Measurements from ENCODE around the gene TSPAN5. TPM values are rescaled to one million over a fixed set of nuclear protein-coding genes. Genes with fewer than 3 reads are reported as not detected.

The TSPAN5 gene
- total RNA-seq, 1 experiment from 2014 or later: 18.5 TPM

DNA sequence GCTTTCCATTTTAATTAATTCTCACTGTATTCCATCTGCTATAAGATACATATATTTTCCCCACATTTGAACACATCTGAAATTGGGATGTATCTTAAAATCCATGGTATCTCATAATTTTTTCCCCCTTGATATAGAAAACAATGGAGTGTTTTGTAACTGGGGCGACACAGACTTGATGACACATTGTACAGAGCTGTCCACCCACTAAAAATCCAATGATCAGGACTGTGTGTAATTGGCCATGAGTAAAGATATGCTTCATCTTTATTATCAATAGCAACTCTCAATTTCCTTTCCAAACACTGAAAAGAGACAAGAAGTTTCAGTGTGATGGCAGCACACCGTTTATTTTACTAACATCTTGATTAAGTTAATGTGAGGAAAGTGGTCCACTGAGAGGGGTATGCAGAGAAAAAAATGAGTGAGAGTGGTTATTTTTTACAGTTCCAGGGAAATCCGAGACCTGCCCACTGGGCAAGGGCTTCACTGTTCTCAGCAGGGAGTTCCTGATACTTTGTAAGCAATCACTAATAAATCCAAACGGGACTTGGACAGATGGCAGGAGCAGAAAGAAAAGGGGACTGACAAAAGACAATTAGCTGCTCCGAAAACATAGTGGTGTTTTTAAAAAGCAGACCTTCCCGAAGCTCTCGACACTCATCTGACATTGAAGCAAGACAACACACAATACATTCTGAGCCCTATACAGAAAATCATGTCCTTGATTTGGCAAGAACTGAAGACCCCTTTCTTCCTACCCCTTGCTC lies 149.4 kb downstream of the TSPAN5 start:
- no peak for DNase-seq (ENCODE audit: unreplicated experiment)
- Mint-ChIP-seq H3K9me3 (ENCODE audit: unreplicated experiment) (no peaks in the 10 kb centered on the region), H3K4me3 (ENCODE audit: unreplicated experiment) (no peak overlapping the region), H3K4me1 (ENCODE audit: insufficient read depth, unreplicated experiment) (no peaks in the 10 kb centered on the region), H3K27ac (ENCODE audit: low read depth, unreplicated experiment) (no peak overlapping the region), H3K36me3 (ENCODE audit: insufficient read depth, unreplicated experiment) (no peaks in the 10 kb centered on the region), H3K27me3 (ENCODE audit: insufficient read depth, unreplicated experiment) (no peaks in the 10 kb centered on the region)
- ChIA-PET CTCF (interaction anchor here (0.7 kb wide), 1 partner anchor 302 kb away, joined by 3 read pairs; no protein-coding TSS in a partner anchor), POLR2A (interaction anchor here (0.8 to 1.3 kb wide), 2 partner anchors 57 to 146 kb away, joined by 4 read pairs; no protein-coding TSS in a partner anchor)
- no TSS peak for BruUV-seq (replicated peaks)
- TF ChIP-seq, protein P1, sequence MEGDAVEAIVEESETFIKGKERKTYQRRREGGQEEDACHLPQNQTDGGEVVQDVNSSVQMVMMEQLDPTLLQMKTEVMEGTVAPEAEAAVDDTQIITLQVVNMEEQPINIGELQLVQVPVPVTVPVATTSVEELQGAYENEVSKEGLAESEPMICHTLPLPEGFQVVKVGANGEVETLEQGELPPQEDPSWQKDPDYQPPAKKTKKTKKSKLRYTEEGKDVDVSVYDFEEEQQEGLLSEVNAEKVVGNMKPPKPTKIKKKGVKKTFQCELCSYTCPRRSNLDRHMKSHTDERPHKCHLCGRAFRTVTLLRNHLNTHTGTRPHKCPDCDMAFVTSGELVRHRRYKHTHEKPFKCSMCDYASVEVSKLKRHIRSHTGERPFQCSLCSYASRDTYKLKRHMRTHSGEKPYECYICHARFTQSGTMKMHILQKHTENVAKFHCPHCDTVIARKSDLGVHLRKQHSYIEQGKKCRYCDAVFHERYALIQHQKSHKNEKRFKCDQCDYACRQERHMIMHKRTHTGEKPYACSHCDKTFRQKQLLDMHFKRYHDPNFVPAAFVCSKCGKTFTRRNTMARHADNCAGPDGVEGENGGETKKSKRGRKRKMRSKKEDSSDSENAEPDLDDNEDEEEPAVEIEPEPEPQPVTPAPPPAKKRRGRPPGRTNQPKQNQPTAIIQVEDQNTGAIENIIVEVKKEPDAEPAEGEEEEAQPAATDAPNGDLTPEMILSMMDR (IDR thresholded peaks at IDR 0.05; ENCODE audit: unreplicated experiment): no peak
- intact Hi-C loops (cut with micrococcal nuclease): no loop called here

DNA sequence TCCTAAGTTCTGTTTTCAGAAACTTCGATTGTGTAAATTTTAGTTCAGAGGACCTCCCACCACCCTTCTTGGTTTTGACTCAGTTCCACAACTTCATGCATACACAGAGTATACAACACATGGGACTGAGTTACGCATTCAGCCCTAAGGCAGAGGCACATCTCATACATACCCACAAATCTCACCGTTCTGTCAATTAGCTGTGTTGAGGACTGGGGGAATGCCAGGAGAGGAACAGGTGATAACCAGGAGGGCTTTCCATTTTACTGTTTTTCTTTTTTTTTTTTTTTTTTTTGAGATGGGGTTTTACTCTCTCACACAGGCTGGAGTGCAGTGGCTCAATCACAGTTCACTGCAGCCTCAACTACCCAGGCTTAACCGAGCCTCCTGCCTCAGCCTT lies 150.2 kb downstream of the TSPAN5 start:
- Mint-ChIP-seq H3K9me3 (ENCODE audit: unreplicated experiment) (no peaks in the 10 kb centered on the region), H3K27ac (ENCODE audit: low read depth, unreplicated experiment) (no peak overlapping the region), H3K4me1 (ENCODE audit: insufficient read depth, unreplicated experiment) (no peaks in the 10 kb centered on the region), H3K4me3 (ENCODE audit: unreplicated experiment) (no peak overlapping the region), H3K27me3 (ENCODE audit: insufficient read depth, unreplicated experiment) (no peaks in the 10 kb centered on the region), H3K36me3 (ENCODE audit: insufficient read depth, unreplicated experiment) (no peaks in the 10 kb centered on the region)
- POLR2A ChIA-PET: no interaction called here
- TF ChIP-seq, protein P1 (IDR thresholded peaks at IDR 0.05; ENCODE audit: unreplicated experiment): no peak
- intact Hi-C loops (cut with micrococcal nuclease): no loop called here
- BruUV-seq (replicated peaks): no TSS peak
- no peak for DNase-seq (ENCODE audit: unreplicated experiment)
- CTCF ChIA-PET: no interaction called here

GRCh38 chr4:98507299-98507698 lies 151.1 kb downstream of the TSPAN5 start:
- no peak for DNase-seq (ENCODE audit: unreplicated experiment)
- BruUV-seq (replicated peaks): no TSS peak
- ChIA-PET CTCF (no interaction called here), POLR2A (no interaction called here)
- TF ChIP-seq, protein P1 (IDR thresholded peaks at IDR 0.05; ENCODE audit: unreplicated experiment): no peak
- Mint-ChIP-seq H3K36me3 (ENCODE audit: insufficient read depth, unreplicated experiment) (no peaks in the 10 kb centered on the region), H3K27ac (ENCODE audit: low read depth, unreplicated experiment) (no peak overlapping the region), H3K4me1 (ENCODE audit: insufficient read depth, unreplicated experiment) (no peaks in the 10 kb centered on the region), H3K4me3 (ENCODE audit: unreplicated experiment) (no peak overlapping the region), H3K27me3 (ENCODE audit: insufficient read depth, unreplicated experiment) (no peaks in the 10 kb centered on the region), H3K9me3 (ENCODE audit: unreplicated experiment) (no peaks in the 10 kb centered on the region)
- intact Hi-C loops (cut with micrococcal nuclease): no loop called here

DNA sequence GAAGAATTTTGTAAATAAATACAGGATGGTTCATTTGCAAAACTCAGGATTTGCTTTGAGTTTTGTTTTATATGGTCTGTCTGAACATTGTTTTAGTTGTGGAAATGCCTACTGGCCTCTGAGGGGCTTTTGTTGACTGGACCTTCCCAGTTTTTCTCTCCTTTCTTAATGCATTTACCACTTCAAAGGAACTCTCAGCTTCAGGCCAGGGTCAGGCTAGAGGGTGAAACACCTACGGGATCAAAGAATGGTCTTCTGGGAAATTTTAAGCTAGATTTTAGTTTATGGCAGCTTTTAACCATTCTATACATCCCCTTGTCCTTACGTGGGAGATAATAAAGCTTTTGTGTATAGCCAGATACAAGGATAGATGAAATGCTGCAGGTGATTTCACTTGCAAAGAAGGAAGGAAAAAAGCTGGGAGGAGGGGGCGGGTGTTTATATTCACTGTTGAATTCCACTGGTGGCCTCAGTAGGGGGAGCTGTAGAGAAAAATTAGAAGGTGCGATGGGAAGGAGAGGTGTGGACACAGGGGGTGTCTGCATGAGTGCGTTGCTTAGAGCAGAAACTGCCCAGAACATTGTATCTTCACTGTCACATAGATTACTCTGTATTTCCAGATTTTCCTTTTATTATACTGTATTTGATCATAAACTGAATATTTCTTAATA lies 151.8 kb downstream of the TSPAN5 start:
- Mint-ChIP-seq H3K9me3 (ENCODE audit: unreplicated experiment) (no peaks in the 10 kb centered on the region), H3K27ac (ENCODE audit: low read depth, unreplicated experiment) (no peak overlapping the region), H3K36me3 (ENCODE audit: insufficient read depth, unreplicated experiment) (no peaks in the 10 kb centered on the region), H3K27me3 (ENCODE audit: insufficient read depth, unreplicated experiment) (no peaks in the 10 kb centered on the region), H3K4me1 (ENCODE audit: insufficient read depth, unreplicated experiment) (no peaks in the 10 kb centered on the region), H3K4me3 (ENCODE audit: unreplicated experiment) (no peak overlapping the region)
- ChIA-PET CTCF (no interaction called here), POLR2A (no interaction called here)
- BruUV-seq (replicated peaks): no TSS peak
- intact Hi-C loops (cut with micrococcal nuclease): no loop called here
- DNase-seq (ENCODE audit: unreplicated experiment): peak; percentile 38
- TF ChIP-seq, protein P1 (IDR thresholded peaks at IDR 0.05; ENCODE audit: unreplicated experiment): no peak

Measured in MCF 10A (cell line).